AG10803 (cell line): ENCODE measurements around the gene GREM2.

Experiments used
- DNase-seq: peaks from one replicate; pipeline ENCODE4 v3.0.0; 2010; ENCODE audit warnings: low read depth
- H3K4me3 ChIP-seq: 2 replicates; pipeline ENCODE4 v1.5.1; 2011; ENCODE audit warnings: mild to moderate bottlenecking, low read length, control low read depth
- CTCF ChIP-seq: conservative IDR thresholded peaks from 2 replicates; pipeline ENCODE4 v1.5.1; 2011; ENCODE audit warnings: mild to moderate bottlenecking, low read length, control low read depth, inconsistent platforms

Gene GREM2

GRCh38 chr1:240649733-240650721, 38.1 kb upstream of the GREM2 start:
- no peak for TF ChIP-seq CTCF
- H3K4me3 ChIP-seq, result no peak overlapping the region
- no peak for DNase-seq

- TF ChIP-seq CTCF, result no peak
- H3K4me3 ChIP-seq, result no peak overlapping the region
- DNase-seq, result no peak
Measured at GRCh38 chr1:240646571-240647240, 34.8 kb upstream of the GREM2 start.

- H3K4me3 ChIP-seq, result no peak overlapping the region
Measured at GRCh38 chr1:240644732-240645131, 32.8 kb upstream of the GREM2 start.

GRCh38 chr1:240635466-240636256, 23.7 kb upstream of the GREM2 start:
- DNase-seq, result peak; percentile 41
- TF ChIP-seq CTCF, result no peak
- no peak overlapping the region for H3K4me3 ChIP-seq

More at GRCh38 chr1:240644732-240645131, 32.8 kb upstream of the GREM2 start:
- no peak for TF ChIP-seq CTCF
- DNase-seq, result no peak

- no peak overlapping the region for H3K4me3 ChIP-seq
- no peak for DNase-seq
- TF ChIP-seq CTCF, result no peak
Measured at GRCh38 chr1:240630409-240630808, 18.5 kb upstream of the GREM2 start.

- no peak overlapping the region for H3K4me3 ChIP-seq
- no peak for TF ChIP-seq CTCF
- no peak for DNase-seq
Measured at GRCh38 chr1:240621249-240621648, 9.3 kb upstream of the GREM2 start.
